SK-N-SH (cell line): ENCODE results near the gene VEGFB. TPM values are rescaled to one million over a fixed set of nuclear protein-coding genes. Genes with fewer than 3 reads are reported as not detected.

Experiments
- CTCF ChIA-PET: fragments of 300-600, 350-600 bp; formaldehyde crosslinking; extraction: SDS; loops from one replicate; lab custom pipeline; 2021; lab: Yijun Ruan, JAX
- POLR2A ChIA-PET: fragments of 350-600 bp; sonication (Branson Sonifier 250); formaldehyde crosslinking; extraction: SDS; loops from one replicate; lab custom pipeline; 2020; ENCODE audit warnings: antibody characterized with exemption, inconsistent platforms; lab: Yijun Ruan, JAX
- DNase-seq: peaks from one replicate; pipeline ENCODE4 v3.0.0; 2012
- H2AFZ ChIP-seq: fragments of 200-600 bp; sonication (generic); 2 replicates; pipeline ENCODE4 v1.8.1; 2016; ENCODE audit warnings: antibody characterized with exemption, mild to moderate bottlenecking, low read depth
- H3F3A ChIP-seq: fragments of 200-600 bp; sonication (generic); replicated peaks from 2 replicates; pipeline ENCODE3; 2016; ENCODE audit warnings: antibody characterized with exemption, mild to moderate bottlenecking; ENCODE audit not compliant: insufficient read depth
- H3K27ac ChIP-seq, 2 experiments: fragments of 200-500 bp in 1 of 2; fragments of 200-600 bp in 1 of 2; sonication (Bioruptor generic) in 1 of 2; sonication (generic), shearing (Covaris generic) in 1 of 2; 2 replicates each; pipeline versions ENCODE4 v1.5.1 to v1.6.1; 2014 to 2016; ENCODE audit warnings: low read depth in 2 of 2, inconsistent platforms in 1 of 2, low read length in 1 of 2, mild to moderate bottlenecking in 1 of 2, mixed read lengths in 1 of 2
- H3K27me3 ChIP-seq: fragments of 200-600 bp; sonication (generic), shearing (Covaris generic); 2 replicates; pipeline ENCODE4 v1.6.1; 2016; ENCODE audit warnings: mixed run types; ENCODE audit not compliant: insufficient read depth
- H3K36me3 ChIP-seq, 2 experiments: fragments of 200-500 bp in 1 of 2; fragments of 200-600 bp in 1 of 2; sonication (Bioruptor generic) in 1 of 2; sonication (generic) in 1 of 2; replicated peaks in 1 of 2; 2 replicates each; pipeline versions ENCODE3 to v1.5.1; 2014 to 2016; ENCODE audit warnings: low read length in 1 of 2, mild to moderate bottlenecking in 1 of 2; ENCODE audit not compliant: insufficient read depth in 2 of 2, control insufficient read depth in 1 of 2
- H3K4me1 ChIP-seq, 2 experiments: fragments of 200-500 bp in 1 of 2; fragments of 200-600 bp in 1 of 2; sonication (Bioruptor generic) in 1 of 2; sonication (generic), shearing (Covaris generic) in 1 of 2; 2 replicates each; pipeline versions ENCODE4 v1.5.1 to v1.6.1; 2014 to 2016; ENCODE audit warnings: low read depth in 1 of 2, low read length in 1 of 2, mixed run types in 1 of 2; ENCODE audit not compliant: insufficient read depth in 2 of 2, control insufficient read depth in 1 of 2
- H3K4me2 ChIP-seq: fragments of 200-600 bp; sonication (generic), shearing (Covaris generic); 2 replicates; pipeline ENCODE4 v1.6.1; 2017; ENCODE audit warnings: mixed run types
- H3K4me3 ChIP-seq, 2 experiments: fragments of 200-500 bp in 1 of 2; fragments of 200-600 bp in 1 of 2; sonication (Bioruptor generic) in 1 of 2; sonication (generic), shearing (Covaris generic) in 1 of 2; 2 replicates each; pipeline versions ENCODE4 v1.5.1 to v1.8.1; 2014 to 2016; ENCODE audit warnings: low read depth in 2 of 2, inconsistent platforms in 1 of 2, low read length in 1 of 2, mild to moderate bottlenecking in 1 of 2, mixed read lengths in 1 of 2, moderate library complexity in 1 of 2
- H3K79me2 ChIP-seq: fragments of 200-600 bp; sonication (generic); 2 replicates; pipeline ENCODE4 v1.8.1; 2017; ENCODE audit warnings: mild to moderate bottlenecking; ENCODE audit not compliant: insufficient read depth
- H3K9ac ChIP-seq: fragments of 200-600 bp; sonication (generic); 2 replicates; pipeline ENCODE4 v1.6.1; 2017; ENCODE audit warnings: mixed run types
- H3K9me2 ChIP-seq: fragments of 200-600 bp; sonication (generic); 2 replicates; pipeline ENCODE4 v1.6.1; 2017; ENCODE audit warnings: mixed run types
- H3K9me3 ChIP-seq: fragments of 200-600 bp; sonication (generic); 2 replicates; pipeline ENCODE4 v1.6.1; 2017; ENCODE audit warnings: mixed run types, mild to moderate bottlenecking, moderate library complexity
- H4K20me1 ChIP-seq: fragments of 200-600 bp; sonication (generic); 2 replicates; pipeline ENCODE4 v1.6.1; 2017; ENCODE audit warnings: mild to moderate bottlenecking, mixed run types; ENCODE audit not compliant: insufficient read depth
- ELF1 ChIP-seq: IDR thresholded peaks from 2 replicates; pipeline ENCODE4 v1.4.0; 2012
- EP300 ChIP-seq, 2 experiments: IDR thresholded peaks; 2 replicates each; pipeline versions ENCODE4 v1.4.0 to v1.6.1; 2012; ENCODE audit warnings: borderline replicate concordance in 1 of 2, low read depth in 1 of 2, low read length in 1 of 2
- EZH2phosphoT487 ChIP-seq: fragments of 200-600 bp; sonication (generic); IDR thresholded peaks from 2 replicates; pipeline ENCODE4 v1.6.1; 2017; ENCODE audit warnings: low read depth, mixed run types, mild to moderate bottlenecking, antibody characterized with exemption, moderate library complexity, borderline replicate concordance
- FOSL2 ChIP-seq: IDR thresholded peaks from 2 replicates; pipeline ENCODE4 v1.4.0; 2012; ENCODE audit warnings: low read depth, mild to moderate bottlenecking, moderate library complexity, borderline replicate concordance
- FOXJ3 ChIP-seq: sonication (generic); formaldehyde crosslinking; IDR thresholded peaks from 2 replicates; pipeline ENCODE4 v1.5.1; 2020; ENCODE audit warnings: mild to moderate bottlenecking, missing genetic modification reagents
- FOXM1 ChIP-seq: IDR thresholded peaks from 2 replicates; pipeline ENCODE4 v1.4.0; 2012; ENCODE audit warnings: low read depth, mild to moderate bottlenecking
- GABPA ChIP-seq: IDR thresholded peaks from 2 replicates; pipeline ENCODE4 v1.4.0; 2012; ENCODE audit warnings: low read depth, mild to moderate bottlenecking
- JUND ChIP-seq: IDR thresholded peaks from 2 replicates; pipeline ENCODE4 v1.4.0; 2012
- MEF2A ChIP-seq: IDR thresholded peaks from 2 replicates; pipeline ENCODE4 v1.4.0; 2012; ENCODE audit warnings: low read depth, borderline replicate concordance
- MXI1 ChIP-seq: IDR thresholded peaks from 2 replicates; pipeline ENCODE4 v1.6.1; 2012; ENCODE audit warnings: mild to moderate bottlenecking, low read depth, low read length, improper control_type of control experiment
- NRF1 ChIP-seq: IDR thresholded peaks from 2 replicates; pipeline ENCODE4 v1.6.1; 2012; ENCODE audit warnings: low read depth, mild to moderate bottlenecking, low read length
- POLR2AphosphoS5 ChIP-seq: IDR thresholded peaks from 2 replicates; pipeline ENCODE4 v1.6.1; 2012; ENCODE audit warnings: low read depth, low read length
- RAD21 ChIP-seq: IDR thresholded peaks from 2 replicates; pipeline ENCODE4 v1.6.1; 2012; ENCODE audit warnings: mild to moderate bottlenecking, low read length
- RXRA ChIP-seq: IDR thresholded peaks from 2 replicates; pipeline ENCODE4 v1.4.0; 2012; ENCODE audit warnings: low read depth, mild to moderate bottlenecking, borderline replicate concordance
- SIN3A ChIP-seq: IDR thresholded peaks from 2 replicates; pipeline ENCODE4 v1.6.1; 2012; ENCODE audit warnings: low read depth, mild to moderate bottlenecking, low read length, moderate library complexity, borderline replicate concordance
- YY1 ChIP-seq: IDR thresholded peaks from 2 replicates; pipeline ENCODE4 v1.4.0; 2012; ENCODE audit warnings: low read depth, mild to moderate bottlenecking
- WGBS: methylation state at CpG from one replicate; pipeline ENCODE4 v1.1.6; 2017; ENCODE audit warnings: low lambda C conversion rate; 5-methylcytosine and 5-hydroxymethylcytosine counted together
- polyA plus RNA-seq, 3 experiments: library from polyadenylated mRNA; depleted of rRNA; stranded (reverse); fragments of >200 nt; gene quantifications; 2 replicates each; pipeline ENCODE4 v1.2.3, GENCODE V29; 2012
- TF ChIP-seq, protein P1 (sequence below): IDR thresholded peaks from 2 replicates; pipeline ENCODE4; 2012
- TF ChIP-seq, protein P2 (sequence below): fragments of 150-350 bp; IDR thresholded peaks from 2 replicates; pipeline ENCODE4 v1.6.1; 2017; ENCODE audit warnings: antibody characterized with exemption, low read length, low read depth, borderline replicate concordance
- TF ChIP-seq, protein P3 (sequence below): IDR thresholded peaks from 2 replicates; pipeline ENCODE4 v1.4.0; 2012; ENCODE audit warnings: low read depth
- TF ChIP-seq, protein P4 (sequence below): fragments of 150-350 bp; IDR thresholded peaks from 2 replicates; pipeline ENCODE4 v1.6.1; 2016; ENCODE audit warnings: mild to moderate bottlenecking, low read depth, low read length

The VEGFB gene
- polyA plus RNA-seq, 1 of the 3 experiments (the other 2 are of a cell fraction) = 29.9 TPM

DNA sequence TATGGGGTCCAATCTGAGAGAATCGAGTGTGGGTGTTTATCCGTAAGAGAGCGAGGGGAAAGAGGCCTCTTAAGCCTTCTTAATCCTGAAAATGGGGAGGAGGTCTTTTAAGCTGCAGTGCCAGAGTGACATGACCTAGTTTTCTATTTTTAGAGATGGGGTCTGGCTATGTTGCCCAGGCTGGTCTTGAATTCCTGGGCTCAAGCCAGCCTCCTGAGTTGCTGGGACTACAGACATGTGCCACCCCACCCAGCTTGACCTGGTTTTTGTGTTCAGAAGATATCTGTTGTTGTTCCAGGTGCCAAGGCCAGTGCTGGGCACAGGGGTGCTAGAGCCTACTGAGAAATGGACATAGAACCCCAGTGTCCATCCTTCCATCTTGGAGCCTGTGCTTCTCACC, 48.7 kb downstream of the VEGFB start:
- H3K4me2 ChIP-seq = peak overlapping the region; percentile 100
- ChIA-PET CTCF (interaction anchor here (0.9 to 12.2 kb wide), 5 partner anchors 11 to 35 kb away, joined by 3 to 196 read pairs (median 17); partner anchors contain the start of genes CATSPERZ, ESRRA and PLCB3), POLR2A (interaction anchor here (0.9 to 3.2 kb wide), 2 partner anchors 12 to 21 kb away, joined by 3 to 33 read pairs; no protein-coding TSS in a partner anchor)
- H3K4me3 ChIP-seq = no peak overlapping the region
- no peak overlapping the region for H3K27ac ChIP-seq
- no peaks in the 10 kb centered on the region for H3K9me2 ChIP-seq
- no peaks in the 10 kb centered on the region for H3K9me3 ChIP-seq
- peaks cover 4 to 6% of the 10 kb centered on the region in 2 experiments for H3K36me3 ChIP-seq
- WGBS = 96% methylated on average over 3 of the region's 3 CpGs
- TF ChIP-seq GABPA (no peak), JUND (no peak), MEF2A (no peak), NRF1 (no peak), YY1 (no peak), SIN3A (no peak), EP300 (IDR thresholded peaks at IDR 0.05; ENCODE audit: borderline replicate concordance in 1 of 2, low read depth in 1 of 2, low read length in 1 of 2) (no peak), FOSL2 (no peak), FOXM1 (no peak)
- TF ChIP-seq, protein P1, sequence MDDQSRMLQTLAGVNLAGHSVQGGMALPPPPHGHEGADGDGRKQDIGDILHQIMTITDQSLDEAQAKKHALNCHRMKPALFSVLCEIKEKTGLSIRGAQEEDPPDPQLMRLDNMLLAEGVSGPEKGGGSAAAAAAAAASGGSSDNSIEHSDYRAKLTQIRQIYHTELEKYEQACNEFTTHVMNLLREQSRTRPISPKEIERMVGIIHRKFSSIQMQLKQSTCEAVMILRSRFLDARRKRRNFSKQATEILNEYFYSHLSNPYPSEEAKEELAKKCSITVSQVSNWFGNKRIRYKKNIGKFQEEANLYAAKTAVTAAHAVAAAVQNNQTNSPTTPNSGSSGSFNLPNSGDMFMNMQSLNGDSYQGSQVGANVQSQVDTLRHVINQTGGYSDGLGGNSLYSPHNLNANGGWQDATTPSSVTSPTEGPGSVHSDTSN = no peak
- TF ChIP-seq, protein P2, sequence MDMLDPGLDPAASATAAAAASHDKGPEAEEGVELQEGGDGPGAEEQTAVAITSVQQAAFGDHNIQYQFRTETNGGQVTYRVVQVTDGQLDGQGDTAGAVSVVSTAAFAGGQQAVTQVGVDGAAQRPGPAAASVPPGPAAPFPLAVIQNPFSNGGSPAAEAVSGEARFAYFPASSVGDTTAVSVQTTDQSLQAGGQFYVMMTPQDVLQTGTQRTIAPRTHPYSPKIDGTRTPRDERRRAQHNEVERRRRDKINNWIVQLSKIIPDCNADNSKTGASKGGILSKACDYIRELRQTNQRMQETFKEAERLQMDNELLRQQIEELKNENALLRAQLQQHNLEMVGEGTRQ = no peak
- no peak for DNase-seq
- H3K27me3 ChIP-seq = no peaks in the 10 kb centered on the region
- H3K4me1 ChIP-seq = peaks cover 8 to 21% of the 10 kb centered on the region in 2 experiments; a peak in 2 of 4 replicates
- H3K9ac ChIP-seq = peak overlapping the region; percentile 89; the same call in 1 of the 2 replicates
- H4K20me1 ChIP-seq = no peaks in the 10 kb centered on the region
- peaks cover 28% of the 10 kb centered on the region for H3K79me2 ChIP-seq
- peaks cover 9% of the 10 kb centered on the region for H3F3A ChIP-seq
- no peak overlapping the region for H2AFZ ChIP-seq

DNA sequence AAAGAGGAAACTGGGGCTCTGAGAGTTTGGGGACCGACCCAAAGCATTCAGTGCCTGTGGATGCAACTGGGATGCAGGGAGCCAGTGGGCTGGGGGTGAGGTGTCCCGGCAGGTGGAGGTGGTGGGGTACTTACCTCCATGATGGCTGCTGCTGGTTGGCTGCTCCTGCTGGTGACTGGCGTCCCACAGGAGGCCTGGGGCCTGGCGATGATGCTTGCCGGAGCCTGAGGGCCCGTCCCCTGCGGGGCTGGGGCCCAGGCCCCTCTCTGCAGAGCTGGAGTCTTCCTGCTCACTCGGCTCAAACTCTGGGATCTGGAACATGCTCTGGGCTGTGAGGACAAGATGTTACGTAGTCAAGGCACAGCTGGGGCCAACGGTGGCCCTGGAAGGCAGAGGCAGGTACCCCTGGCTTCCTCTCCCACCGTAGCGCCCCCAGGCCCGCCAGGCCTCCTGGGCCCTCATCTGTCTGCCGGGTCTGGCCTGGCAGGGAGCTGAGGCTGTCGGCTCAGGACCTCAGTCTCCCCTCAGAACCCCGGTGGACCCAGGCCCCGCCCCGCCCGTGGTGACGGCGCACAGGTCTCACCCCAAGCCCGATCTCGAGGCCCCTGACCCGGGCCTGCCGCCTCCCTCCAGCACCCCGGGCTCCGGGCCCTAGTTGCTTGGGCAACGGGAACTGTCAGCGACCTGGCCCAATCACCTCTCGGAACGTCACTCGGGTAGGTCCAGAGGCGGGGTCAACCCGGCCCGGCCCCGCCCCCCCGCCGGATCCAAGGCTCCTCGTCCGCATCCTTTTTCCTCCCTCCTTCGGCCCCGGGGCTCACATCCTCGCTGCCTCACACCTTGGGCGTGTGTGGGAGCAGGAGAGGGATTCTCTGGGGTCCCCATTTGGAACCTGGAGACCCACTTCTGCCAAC, 49.9 kb downstream of the VEGFB start, which contains the start of gene BAD:
Gene BAD, minus strand, starts transcription at position 618 of the 914 bp plus-strand sequence. Its CDS starts 297 bp downstream, at position 321.
- WGBS = 7% methylated on average over 10 of the region's 44 CpGs
- POLR2A ChIA-PET = interaction anchor here (0.5 to 3.2 kb wide), 9 partner anchors 8 to 104 kb away, joined by 3 to 33 read pairs (median 3); partner anchors contain the start of genes ESRRA, PRDX5 and TRMT112
- TF ChIP-seq, protein P3, sequence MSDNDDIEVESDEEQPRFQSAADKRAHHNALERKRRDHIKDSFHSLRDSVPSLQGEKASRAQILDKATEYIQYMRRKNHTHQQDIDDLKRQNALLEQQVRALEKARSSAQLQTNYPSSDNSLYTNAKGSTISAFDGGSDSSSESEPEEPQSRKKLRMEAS = no peak
- TF ChIP-seq RAD21 (no peak), POLR2AphosphoS5 (peak; percentile 68), MXI1 (peak; percentile 81), FOXJ3 (CRISPR knock-in tag) (0 out of 2 replicates have a peak, but pooled peaks have one; percentile 5), GABPA (peak; percentile 38), YY1 (0 out of 2 replicates have a peak, but pooled peaks have one; percentile 23), ELF1 (peak; percentile 7; the same call in 1 of the 2 replicates), MEF2A (no peak), NRF1 (no peak), RXRA (no peak), EZH2phosphoT487 (no peak)
- TF ChIP-seq, protein P1 = peak; percentile 96
- TF ChIP-seq, protein P4, sequence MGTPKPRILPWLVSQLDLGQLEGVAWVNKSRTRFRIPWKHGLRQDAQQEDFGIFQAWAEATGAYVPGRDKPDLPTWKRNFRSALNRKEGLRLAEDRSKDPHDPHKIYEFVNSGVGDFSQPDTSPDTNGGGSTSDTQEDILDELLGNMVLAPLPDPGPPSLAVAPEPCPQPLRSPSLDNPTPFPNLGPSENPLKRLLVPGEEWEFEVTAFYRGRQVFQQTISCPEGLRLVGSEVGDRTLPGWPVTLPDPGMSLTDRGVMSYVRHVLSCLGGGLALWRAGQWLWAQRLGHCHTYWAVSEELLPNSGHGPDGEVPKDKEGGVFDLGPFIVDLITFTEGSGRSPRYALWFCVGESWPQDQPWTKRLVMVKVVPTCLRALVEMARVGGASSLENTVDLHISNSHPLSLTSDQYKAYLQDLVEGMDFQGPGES = no peak; the same call in 1 of the 2 replicates

More for the DNA sequence above, 49.9 kb downstream of the VEGFB start, which contains the start of gene BAD:
- Histone ChIP-seq H3F3A (peaks cover 9% of the 10 kb centered on the region), H3K9ac (peak within 1 kb of the TSS; percentile 89), H3K27ac (peak within 1 kb of the TSS; percentile 87 to 96), H3K36me3 (peaks cover 0 to 6% of the 10 kb centered on the region in 2 experiments), H2AFZ (peak within 1 kb of the TSS; percentile 83), H3K9me2 (no peaks in the 10 kb centered on the region), H3K4me2 (peak within 1 kb of the TSS; percentile 100), H3K27me3 (no peaks in the 10 kb centered on the region), H3K79me2 (peaks cover 28% of the 10 kb centered on the region), H3K4me1 (peaks cover 8 to 21% of the 10 kb centered on the region in 2 experiments; a peak in 2 of 4 replicates), H3K4me3 (peak within 1 kb of the TSS; percentile 60 to 95), H3K9me3 (no peaks in the 10 kb centered on the region), H4K20me1 (no peaks in the 10 kb centered on the region)
- peak; percentile 99 for DNase-seq
- CTCF ChIA-PET = interaction anchor here (1.6 to 12.2 kb wide), 5 partner anchors 13 to 33 kb away, joined by 5 to 196 read pairs (median 17); partner anchors contain the start of genes CATSPERZ, ESRRA and PLCB3
